Fibroblast of gingiva (primary cell): ENCODE data around the gene ZNF436.
A peak's percentile ranks its signal among the peaks of the same experiment; 100 is the strongest.
"Not testable (repeated sequence)": the region's sequence is repeated elsewhere in the genome, so short reads cannot be mapped to it uniquely, and the experiment has no call there.

ENCODE experiments used
- DNase-seq: peaks from one replicate; pipeline ENCODE4 v3.0.0-alpha.2; 2011; ENCODE audit warnings: low read depth

The ZNF436 gene

DNA sequence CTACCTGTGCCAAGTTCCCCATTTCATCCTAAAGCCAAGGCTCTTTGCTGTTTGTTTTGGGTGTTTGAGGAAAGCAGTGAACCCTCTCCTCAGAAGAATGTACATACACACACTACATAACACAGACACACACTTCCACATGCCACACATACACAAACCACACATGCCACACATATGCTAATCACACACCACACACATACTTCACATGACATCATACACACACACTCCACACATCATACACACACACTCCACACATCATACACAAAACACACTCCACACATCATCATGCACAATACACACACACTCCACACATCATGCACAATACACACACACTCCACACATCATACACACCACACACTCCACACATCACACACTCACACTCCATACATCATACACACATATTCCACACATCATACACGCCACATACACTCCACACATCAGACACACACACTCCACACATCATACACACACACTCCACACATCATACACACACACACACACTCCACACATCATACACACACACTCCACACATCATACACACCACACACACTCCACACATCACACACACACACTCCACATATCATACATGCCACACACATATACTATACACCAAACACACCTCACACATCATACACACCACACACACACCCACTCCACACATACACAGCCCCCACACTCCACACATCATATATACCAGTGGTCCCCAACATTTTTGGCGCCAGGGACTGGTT, 22.7 kb upstream of the ZNF436 start:
- no peak for DNase-seq

GRCh38 chr1:23389837-23390321, 20.2 kb upstream of the ZNF436 start:
- DNase-seq = no peak

DNA sequence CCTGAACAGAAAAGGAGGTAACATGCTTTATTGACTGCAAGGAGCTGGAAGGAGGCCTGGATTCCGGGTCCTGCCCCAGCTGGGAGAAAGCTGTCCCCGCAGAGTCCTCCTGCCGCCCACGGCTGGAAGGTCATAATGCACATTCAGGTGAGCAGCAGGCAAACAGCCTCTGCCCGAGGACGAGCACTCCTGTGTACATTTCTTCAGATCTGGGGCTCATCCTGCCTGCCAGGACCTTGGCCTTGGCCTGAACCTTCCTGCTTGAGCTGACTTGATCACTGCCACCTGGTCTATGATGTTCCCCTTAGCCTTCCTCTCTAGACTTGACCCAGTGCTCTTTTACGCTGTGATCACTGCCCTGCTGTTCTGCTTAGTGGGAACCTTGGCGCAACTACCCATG, 17.9 kb upstream of the ZNF436 start:
- no peak for DNase-seq

GRCh38 chr1:23385119-23385621, 15.5 kb upstream of the ZNF436 start:
- DNase-seq = no peak

DNA sequence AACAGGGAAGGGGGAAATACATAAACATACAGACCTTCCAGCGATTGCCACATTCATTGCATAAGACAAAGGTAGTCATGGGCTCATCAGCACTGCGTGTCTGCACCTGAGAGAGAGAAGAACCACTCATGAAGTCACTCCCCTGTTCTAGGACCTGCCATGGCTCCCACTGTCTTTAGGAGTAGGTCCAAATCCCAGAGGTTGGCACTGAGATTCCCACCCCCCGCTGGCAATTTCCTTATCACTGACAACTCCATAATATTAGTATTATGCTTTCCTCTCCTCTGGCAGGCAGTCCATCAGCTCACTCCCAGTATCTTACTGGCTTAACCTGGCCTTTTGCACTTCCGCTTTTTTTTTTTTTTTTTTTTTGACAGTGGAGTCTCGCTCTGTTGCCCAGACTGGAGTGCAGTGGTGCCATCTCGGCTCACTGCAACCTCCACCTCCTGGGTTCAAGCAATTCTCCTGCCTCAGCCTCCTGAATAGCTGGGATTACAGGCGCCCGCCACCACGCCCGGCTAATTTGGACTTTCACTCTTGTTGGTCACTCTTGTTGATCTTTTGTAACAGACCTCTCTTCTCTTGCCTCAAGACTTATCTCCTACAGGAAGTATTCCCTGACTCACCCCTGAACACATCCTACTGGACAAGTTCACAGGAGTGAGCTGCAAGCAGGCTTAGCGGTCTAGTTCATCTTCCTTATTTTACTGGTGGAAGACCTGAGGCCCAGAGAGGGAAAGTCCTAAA, 14.8 kb upstream of the ZNF436 start:
- DNase-seq = peak; percentile 39

GRCh38 chr1:23383577-23384311, 14.1 kb upstream of the ZNF436 start:
- DNase-seq = no peak

GRCh38 chr1:23381233-23381885, 11.7 kb upstream of the ZNF436 start:
- DNase-seq = no peak

DNA sequence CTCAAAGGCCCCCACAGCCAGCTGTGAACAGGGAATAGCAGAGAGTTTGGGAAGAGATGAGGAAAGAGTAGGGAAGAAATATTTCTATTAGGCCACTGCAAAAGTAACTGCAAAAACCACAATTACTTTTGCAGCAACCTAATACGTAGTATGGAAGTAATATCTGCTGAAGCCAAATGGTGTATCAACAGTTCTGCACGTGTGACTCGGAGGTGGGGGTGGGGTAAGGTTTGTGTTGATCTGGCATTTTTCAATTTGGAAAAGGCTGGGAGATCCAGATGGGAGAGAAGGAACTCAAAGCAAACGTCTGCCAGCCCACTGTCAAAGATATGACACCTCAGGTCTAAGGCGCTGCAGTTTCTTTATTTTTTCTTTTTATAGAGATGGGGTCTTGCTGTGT, 11.1 kb upstream of the ZNF436 start:
- DNase-seq = no peak

- not testable (repeated sequence) for DNase-seq
Measured at GRCh38 chr1:23380236-23380635, 10.6 kb upstream of the ZNF436 start.

GRCh38 chr1:23376890-23377811, 7.5 kb upstream of the ZNF436 start:
- peak; percentile 70 for DNase-seq

DNA sequence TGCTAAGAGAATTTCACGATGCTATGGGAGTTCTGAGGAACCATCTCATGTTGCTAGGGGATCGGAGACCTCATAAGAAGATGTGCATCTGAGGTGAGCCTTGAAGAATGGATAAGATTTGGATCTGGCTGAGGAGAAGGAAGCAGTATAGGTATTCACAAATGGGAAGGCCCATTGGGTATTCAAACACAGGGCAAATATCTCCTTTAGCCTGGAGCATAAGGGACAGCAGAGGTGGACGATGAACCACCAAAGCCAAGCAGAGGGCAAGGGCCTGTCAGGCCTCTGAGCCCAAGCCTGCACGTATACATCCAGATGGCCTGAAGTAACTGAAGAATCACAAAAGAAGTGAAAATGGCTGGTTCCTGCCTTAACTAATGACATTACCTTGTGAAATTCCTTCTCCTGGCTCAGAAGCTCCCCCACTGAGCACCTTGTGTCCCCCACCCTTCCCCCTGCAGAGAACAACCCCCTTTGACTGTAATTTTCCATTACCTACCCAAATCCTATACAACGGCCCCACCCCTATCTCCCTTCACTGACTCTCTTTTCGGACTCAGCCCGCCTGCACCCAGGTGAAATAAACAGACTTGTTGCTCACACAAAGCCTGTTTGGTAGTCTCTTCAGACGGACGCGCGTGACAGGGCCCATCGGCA, 4.6 kb upstream of the ZNF436 start:
- not testable (repeated sequence) for DNase-seq

DNA sequence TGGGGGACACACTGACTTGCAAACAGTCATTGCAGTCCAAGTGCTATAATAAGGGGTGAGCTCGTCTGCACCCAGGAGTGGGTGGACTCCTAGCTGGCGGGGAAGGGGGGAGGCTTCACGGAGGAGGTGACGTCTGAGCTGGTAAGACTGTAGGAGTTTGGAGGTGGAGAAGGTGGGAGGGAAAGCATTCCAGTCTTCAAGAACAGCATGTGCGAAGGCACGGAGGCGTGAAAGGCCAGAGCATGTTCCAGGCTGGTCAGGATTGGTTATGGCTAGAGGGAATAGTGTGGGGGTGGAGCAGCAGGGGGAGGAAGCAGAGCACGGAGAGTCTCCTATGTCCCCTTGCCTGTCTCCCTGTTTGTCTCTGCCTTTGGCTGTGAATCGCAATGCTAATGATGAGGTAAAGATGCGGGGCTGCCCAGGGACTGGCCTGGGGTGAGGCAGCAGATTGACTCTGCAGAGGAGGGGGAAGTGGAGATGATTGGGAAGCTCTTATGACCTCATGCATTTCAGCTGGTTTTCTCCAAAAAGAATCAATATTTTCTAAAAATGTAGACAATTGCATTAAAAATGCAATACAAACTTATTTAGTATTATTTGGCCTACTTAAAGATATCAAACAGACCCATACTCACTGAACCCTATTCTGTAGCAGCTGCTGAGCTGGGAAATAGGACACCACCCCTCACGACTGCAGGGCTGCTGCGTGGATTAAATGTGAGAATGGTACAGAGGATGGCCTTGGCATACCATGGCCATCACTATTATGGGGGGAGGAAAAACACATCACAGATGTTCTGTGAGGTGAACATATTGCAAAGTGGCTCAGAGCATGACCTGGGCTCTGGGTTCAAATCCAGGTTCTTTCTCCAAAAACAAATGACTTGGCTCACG, 2.6 kb upstream of the ZNF436 start:
- no peak for DNase-seq

DNA sequence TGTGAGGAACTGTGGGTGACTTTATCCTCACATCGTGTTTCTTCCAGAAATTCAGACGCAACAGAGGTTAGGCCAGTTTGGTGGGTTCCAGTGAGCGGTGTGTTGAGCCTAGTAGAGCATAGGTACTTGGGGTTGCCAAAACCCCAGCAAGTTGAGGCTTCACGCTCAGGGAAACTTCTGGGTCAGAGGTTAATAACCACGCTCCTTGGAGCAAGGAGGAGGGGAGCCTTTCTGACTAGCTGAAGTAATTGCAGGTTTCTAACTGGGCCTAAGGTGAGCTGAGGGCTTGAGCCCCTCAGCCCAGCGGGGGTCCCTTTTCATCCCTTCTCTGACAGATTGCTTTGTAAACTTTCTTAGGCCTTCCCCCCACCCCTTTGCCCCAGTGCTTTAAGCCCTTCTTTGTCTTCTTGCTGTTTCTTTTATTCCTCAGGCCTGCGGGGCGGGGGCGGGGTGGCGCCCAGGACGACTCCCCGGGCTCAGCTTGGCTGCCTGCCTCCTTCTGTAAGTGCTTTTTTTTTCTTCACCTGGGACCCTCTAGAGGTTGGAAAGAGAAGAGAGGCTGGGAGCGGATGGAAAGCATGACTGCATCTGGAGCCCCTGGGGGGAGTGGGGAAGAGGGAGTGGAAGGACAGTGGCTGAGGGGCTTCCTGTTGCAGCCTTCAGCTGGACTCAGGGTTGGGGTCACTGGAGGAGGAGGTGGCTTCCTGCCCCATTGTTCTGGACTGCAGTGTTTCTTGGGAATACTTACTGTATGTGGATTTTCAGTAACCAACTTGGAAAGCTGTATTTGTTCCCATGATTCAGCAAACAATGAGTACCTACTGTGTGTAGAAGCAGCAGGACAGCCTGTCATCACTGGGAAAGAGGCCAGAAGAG, 1.3 kb upstream of the ZNF436 start:
- peak; percentile 46 for DNase-seq

DNA sequence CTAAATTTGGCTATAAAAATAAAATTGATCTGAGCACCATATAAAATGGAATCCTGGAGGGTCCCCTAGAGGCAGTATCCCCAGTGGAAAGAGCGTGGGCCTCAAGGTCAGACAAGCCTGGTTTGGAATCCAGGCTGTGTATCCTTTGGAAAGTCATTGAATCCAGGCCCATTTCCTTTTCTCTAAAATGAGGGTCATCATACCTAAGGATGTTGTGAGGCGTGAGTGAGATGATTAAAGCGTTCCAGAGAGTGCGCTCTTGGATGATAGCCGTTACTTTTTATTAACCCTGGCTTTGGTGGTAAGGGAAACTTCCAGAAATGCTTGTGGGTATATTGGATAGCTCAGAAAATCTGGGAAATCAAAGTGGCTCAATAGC, 683 bp upstream of the ZNF436 start:
- no peak for DNase-seq

GRCh38 chr1:23368562-23369334, 888 bp downstream of the ZNF436 start:
- peak; percentile 88 for DNase-seq

- peak; percentile 99 for DNase-seq
Measured at GRCh38 chr1:23367791-23368561, 1.7 kb downstream of the ZNF436 start.

DNA sequence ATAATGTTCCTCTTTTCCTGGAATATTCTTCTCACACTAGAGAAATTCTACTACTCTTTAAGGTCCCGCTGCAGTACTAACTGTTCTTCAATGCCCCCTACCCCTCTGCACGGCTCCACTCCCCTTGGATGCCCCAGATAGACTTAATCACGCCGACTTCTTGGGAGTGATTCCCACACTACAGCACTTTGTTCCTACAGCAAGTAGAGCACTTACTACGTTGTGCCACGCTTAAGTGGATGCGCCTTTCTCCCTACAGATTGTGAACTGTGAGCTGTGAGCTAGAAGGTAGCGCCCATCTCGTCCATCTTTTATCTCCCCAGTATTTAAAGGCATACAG, 2.2 kb downstream of the ZNF436 start:
- no peak for DNase-seq
